Thyroid gland (tissue), 4 donors: ENCODE data around the gene DMD. TPM values are rescaled to one million over a fixed set of nuclear protein-coding genes. Genes with fewer than 3 reads are reported as not detected.

Source experiments
- DNase-seq, 2 donors: peaks; one replicate each; pipeline ENCODE4 v3.0.0-alpha.2; 2019
- H3K27ac ChIP-seq, 3 donors: fragments of 200-600 bp; sonication (generic); 1 replicate in 2 of 3; 2 replicates in 1 of 3; pipeline ENCODE4 v1.5.1; 2016 to 2019; ENCODE audit warnings: mild to moderate bottlenecking in 1 of 3, moderate library complexity in 1 of 3
- H3K27me3 ChIP-seq: fragments of 200-600 bp; sonication (generic); one replicate; pipeline ENCODE4 v1.5.1; 2019
- H3K36me3 ChIP-seq, 2 donors: fragments of 200-600 bp; sonication (generic); one replicate each; pipeline ENCODE4 v1.5.1; 2016 to 2019
- H3K4me1 ChIP-seq, 2 donors: fragments of 200-600 bp; sonication (generic); one replicate each; pipeline ENCODE4 v1.5.1; 2017 to 2019
- H3K4me3 ChIP-seq, 3 donors: fragments of 200-600 bp; sonication (generic); replicated peaks in 1 of 3; 1 replicate in 2 of 3; 2 replicates in 1 of 3; pipeline ENCODE4 v1.5.1; 2016; ENCODE audit warnings: mild to moderate bottlenecking in 1 of 3
- H3K9me3 ChIP-seq: fragments of 200-600 bp; sonication (generic); one replicate; pipeline ENCODE4 v1.5.1; 2017
- CTCF ChIP-seq, 6 experiments: fragments of 200-600 bp in 3 of 6; fragments of 450-650 bp in 3 of 6; sonication (generic) in 3 of 6; IDR thresholded peaks; one replicate each; pipeline ENCODE4 v1.5.1; 2016 to 2019; ENCODE audit warnings: antibody characterized with exemption in 6 of 6, mild to moderate bottlenecking in 2 of 6, inconsistent platforms in 1 of 6, moderate library complexity in 1 of 6
- POLR2A ChIP-seq, 2 donors: fragments of 450-650 bp; IDR thresholded peaks; one replicate each; pipeline ENCODE4 v1.6.1; 2017; ENCODE audit warnings: antibody characterized with exemption in 2 of 2, mild to moderate bottlenecking in 2 of 2, moderate library complexity in 1 of 2
- WGBS, 2 donors: methylation state at CpG; one replicate each; pipeline ENCODE4 v1.1.5; 2017; 5-methylcytosine and 5-hydroxymethylcytosine counted together
- intact Hi-C: fragments of 100-400 bp; cut with DNase I; formaldehyde crosslinking; loops from one replicate; pipeline ENCODE4 v1.15.1; 2023
- total RNA-seq, 4 donors: library from RNA; depleted of rRNA; stranded (reverse); fragments of >200 nt; gene quantifications; one replicate each; pipeline ENCODE4 v1.2.3, GENCODE V29; 2016

The DMD gene
- total RNA-seq, 4 donors from 2014 or later: 16.5 to 24.0 (median 21.7) TPM

GRCh38 chrX:33128048-33128805 lies 83.1 kb downstream of the DMD start:
- no peak overlapping the region for H3K4me3 ChIP-seq
- H3K27me3 ChIP-seq: no peaks in the 10 kb centered on the region
- no peak overlapping the region for H3K27ac ChIP-seq
- no peak for DNase-seq
- H3K9me3 ChIP-seq: no peaks in the 10 kb centered on the region
- no peak for TF ChIP-seq POLR2A (IDR thresholded peaks at IDR 0.05)
- TF ChIP-seq CTCF (IDR thresholded peaks at IDR 0.05): no peak
- H3K36me3 ChIP-seq: no peaks in the 10 kb centered on the region
- no peaks in the 10 kb centered on the region for H3K4me1 ChIP-seq
- WGBS, 2 donors: 41 to 44% methylated on average over 10 of the region's 10 CpGs
- intact Hi-C loops: no loop called here

- no peak for DNase-seq
- Histone ChIP-seq H3K36me3 (no peaks in the 10 kb centered on the region), H3K4me1 (no peaks in the 10 kb centered on the region), H3K27ac (no peak overlapping the region), H3K27me3 (no peaks in the 10 kb centered on the region), H3K4me3 (no peak overlapping the region), H3K9me3 (no peaks in the 10 kb centered on the region)
- 68 to 70% methylated on average over 6 of the region's 6 CpGs for WGBS, 2 donors
- intact Hi-C loops: no loop called here
- TF ChIP-seq POLR2A (IDR thresholded peaks at IDR 0.05) (no peak), CTCF (IDR thresholded peaks at IDR 0.05) (no peak)
Observed at GRCh38 chrX:33126469-33126868, 84.9 kb downstream of the DMD start.

GRCh38 chrX:33109858-33110257 lies 101.5 kb downstream of the DMD start:
- no peaks in the 10 kb centered on the region for H3K36me3 ChIP-seq
- WGBS, 2 donors: 46 to 50% methylated on average over 3 of the region's 3 CpGs
- H3K27ac ChIP-seq: no peak overlapping the region
- H3K27me3 ChIP-seq: no peaks in the 10 kb centered on the region
- DNase-seq: no peak
- H3K9me3 ChIP-seq: no peaks in the 10 kb centered on the region
- H3K4me3 ChIP-seq: no peak overlapping the region
- intact Hi-C loops: no loop called here
- TF ChIP-seq POLR2A (IDR thresholded peaks at IDR 0.05) (no peak), CTCF (IDR thresholded peaks at IDR 0.05) (no peak)
- no peaks in the 10 kb centered on the region for H3K4me1 ChIP-seq

- Histone ChIP-seq H3K4me1 (no peaks in the 10 kb centered on the region), H3K4me3 (no peak overlapping the region), H3K27me3 (no peaks in the 10 kb centered on the region), H3K9me3 (no peaks in the 10 kb centered on the region), H3K36me3 (no peaks in the 10 kb centered on the region), H3K27ac (no peak overlapping the region)
- TF ChIP-seq POLR2A (IDR thresholded peaks at IDR 0.05): no peak
- no peak for TF ChIP-seq CTCF (IDR thresholded peaks at IDR 0.05)
- no peak for DNase-seq
- intact Hi-C loops: no loop called here
- 93 to 97% methylated on average over 7 to 8 of the region's 8 CpGs for WGBS, 2 donors
Observed at GRCh38 chrX:33106737-33107136, 104.6 kb downstream of the DMD start.

GRCh38 chrX:33095079-33095478 lies 116.3 kb downstream of the DMD start:
- 81 to 82% methylated on average over 3 of the region's 3 CpGs for WGBS, 2 donors
- H3K4me3 ChIP-seq: no peak overlapping the region
- TF ChIP-seq CTCF (IDR thresholded peaks at IDR 0.05) (no peak), POLR2A (IDR thresholded peaks at IDR 0.05) (no peak)
- H3K27ac ChIP-seq: no peak overlapping the region
- no peaks in the 10 kb centered on the region for H3K9me3 ChIP-seq
- DNase-seq: no peak
- no peaks in the 10 kb centered on the region for H3K36me3 ChIP-seq
- no peaks in the 10 kb centered on the region for H3K4me1 ChIP-seq
- intact Hi-C loops: no loop called here
- no peaks in the 10 kb centered on the region for H3K27me3 ChIP-seq
